RWPE2 (cell line): ENCODE measurements around the gene KCNJ1.

Experiments used
- ATAC-seq: fragments of 200-7000 bp; cut with Tn5 transposase; 3 replicates; pipeline ENCODE4 v1.9.1; 2021; ENCODE audit warnings: low read depth
- DNase-seq: peaks from one replicate; pipeline ENCODE4 v3.0.0-alpha.2; 2020; ENCODE audit warnings: low spot score
- H3K27ac ChIP-seq: fragments of 450-650 bp; 2 replicates; pipeline ENCODE4 v1.5.1; 2017; ENCODE audit warnings: mild to moderate bottlenecking; ENCODE audit not compliant: poor library complexity, severe bottlenecking
- H3K27me3 ChIP-seq: fragments of 250-450 bp; sonication (Bioruptor Pico); 2 replicates; pipeline ENCODE4 v1.5.1; 2021; ENCODE audit warnings: mild to moderate bottlenecking, moderate library complexity; ENCODE audit not compliant: insufficient read depth, poor library complexity, severe bottlenecking
- H3K36me3 ChIP-seq: fragments of 250-450 bp; sonication (Bioruptor Pico); 2 replicates; pipeline ENCODE4 v1.5.1; 2020; ENCODE audit warnings: low read depth, mild to moderate bottlenecking, moderate library complexity
- H3K4me1 ChIP-seq: fragments of 250-450 bp; sonication (Bioruptor Pico); 2 replicates; pipeline ENCODE4 v1.5.1; 2021; ENCODE audit warnings: mild to moderate bottlenecking, moderate library complexity; ENCODE audit not compliant: insufficient read depth, poor library complexity, severe bottlenecking
- H3K4me3 ChIP-seq: fragments of 250-450 bp; sonication (Bioruptor Pico); 2 replicates; pipeline ENCODE4 v1.5.1; 2021; ENCODE audit warnings: mild to moderate bottlenecking, moderate library complexity; ENCODE audit not compliant: severe bottlenecking
- H3K9me3 ChIP-seq: fragments of 250-450 bp; sonication (Bioruptor Pico); 2 replicates; pipeline ENCODE4 v1.5.1; 2021; ENCODE audit warnings: mild to moderate bottlenecking, moderate library complexity; ENCODE audit not compliant: severe bottlenecking
- TF ChIP-seq, protein P1 (sequence below): fragments of 450-650 bp; IDR thresholded peaks from one replicate; pipeline ENCODE4 v1.5.1; 2017; ENCODE audit warnings: mild to moderate bottlenecking, moderate library complexity; ENCODE audit not compliant: poor library complexity, severe bottlenecking

The KCNJ1 gene

GRCh38 chr11:128867277-128867676 lies at the start of gene KCNJ1:
Gene KCNJ1, minus strand, starts transcription at chr11:128867296. Its CDS starts 27,053 bp downstream, at chr11:128840243.
- Histone ChIP-seq H3K27ac (no peak within 1 kb of the TSS), H3K9me3 (no peaks in the 10 kb centered on the region), H3K27me3 (no peaks in the 10 kb centered on the region), H3K4me1 (peaks cover 12% of the 10 kb centered on the region), H3K4me3 (no peak within 1 kb of the TSS), H3K36me3 (no peaks in the 10 kb centered on the region)
- TF ChIP-seq, protein P1, sequence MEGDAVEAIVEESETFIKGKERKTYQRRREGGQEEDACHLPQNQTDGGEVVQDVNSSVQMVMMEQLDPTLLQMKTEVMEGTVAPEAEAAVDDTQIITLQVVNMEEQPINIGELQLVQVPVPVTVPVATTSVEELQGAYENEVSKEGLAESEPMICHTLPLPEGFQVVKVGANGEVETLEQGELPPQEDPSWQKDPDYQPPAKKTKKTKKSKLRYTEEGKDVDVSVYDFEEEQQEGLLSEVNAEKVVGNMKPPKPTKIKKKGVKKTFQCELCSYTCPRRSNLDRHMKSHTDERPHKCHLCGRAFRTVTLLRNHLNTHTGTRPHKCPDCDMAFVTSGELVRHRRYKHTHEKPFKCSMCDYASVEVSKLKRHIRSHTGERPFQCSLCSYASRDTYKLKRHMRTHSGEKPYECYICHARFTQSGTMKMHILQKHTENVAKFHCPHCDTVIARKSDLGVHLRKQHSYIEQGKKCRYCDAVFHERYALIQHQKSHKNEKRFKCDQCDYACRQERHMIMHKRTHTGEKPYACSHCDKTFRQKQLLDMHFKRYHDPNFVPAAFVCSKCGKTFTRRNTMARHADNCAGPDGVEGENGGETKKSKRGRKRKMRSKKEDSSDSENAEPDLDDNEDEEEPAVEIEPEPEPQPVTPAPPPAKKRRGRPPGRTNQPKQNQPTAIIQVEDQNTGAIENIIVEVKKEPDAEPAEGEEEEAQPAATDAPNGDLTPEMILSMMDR, result no peak
- no peak for ATAC-seq
- DNase-seq, result no peak

- H3K4me3 ChIP-seq, result no peak overlapping the region
- H3K27me3 ChIP-seq, result no peaks in the 10 kb centered on the region
- no peaks in the 10 kb centered on the region for H3K36me3 ChIP-seq
- H3K27ac ChIP-seq, result no peak overlapping the region
- ATAC-seq, result no peak
- no peaks in the 10 kb centered on the region for H3K9me3 ChIP-seq
- no peaks in the 10 kb centered on the region for H3K4me1 ChIP-seq
- TF ChIP-seq, protein P1, result no peak
- DNase-seq, result no peak
These were observed 49.6 kb upstream of the KCNJ1 start for GRCh38 chr11:128916681-128917080.

GRCh38 chr11:128916037-128916572 lies 49.0 kb upstream of the KCNJ1 start:
- Histone ChIP-seq H3K4me1 (no peaks in the 10 kb centered on the region), H3K36me3 (no peaks in the 10 kb centered on the region), H3K4me3 (no peak overlapping the region), H3K9me3 (no peaks in the 10 kb centered on the region), H3K27me3 (no peaks in the 10 kb centered on the region), H3K27ac (no peak overlapping the region)
- TF ChIP-seq, protein P1, result no peak
- no peak for ATAC-seq
- no peak for DNase-seq

DNA sequence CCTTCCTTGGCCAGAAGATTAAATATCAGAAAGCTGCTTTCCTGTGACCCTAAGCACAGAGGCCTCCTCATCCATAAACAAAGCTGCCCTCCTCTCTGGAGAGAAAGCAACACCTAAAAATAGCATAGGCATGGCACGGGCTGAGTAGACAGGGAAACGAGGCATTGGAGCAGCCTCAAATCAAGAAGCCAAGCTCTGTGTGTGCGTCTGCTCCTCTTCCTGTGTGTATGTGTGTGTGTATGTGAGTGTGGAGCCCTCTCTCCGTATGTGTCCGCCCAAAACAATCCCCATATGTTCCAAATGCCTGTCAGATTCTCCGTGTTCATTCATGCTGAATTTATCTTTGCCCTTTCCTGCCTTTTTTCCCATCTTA lies 48.0 kb upstream of the KCNJ1 start:
- Histone ChIP-seq H3K4me1 (no peaks in the 10 kb centered on the region), H3K27me3 (no peaks in the 10 kb centered on the region), H3K4me3 (no peak overlapping the region), H3K36me3 (no peaks in the 10 kb centered on the region), H3K27ac (no peak overlapping the region), H3K9me3 (no peaks in the 10 kb centered on the region)
- no peak for ATAC-seq
- no peak for DNase-seq
- TF ChIP-seq, protein P1, result no peak

DNA sequence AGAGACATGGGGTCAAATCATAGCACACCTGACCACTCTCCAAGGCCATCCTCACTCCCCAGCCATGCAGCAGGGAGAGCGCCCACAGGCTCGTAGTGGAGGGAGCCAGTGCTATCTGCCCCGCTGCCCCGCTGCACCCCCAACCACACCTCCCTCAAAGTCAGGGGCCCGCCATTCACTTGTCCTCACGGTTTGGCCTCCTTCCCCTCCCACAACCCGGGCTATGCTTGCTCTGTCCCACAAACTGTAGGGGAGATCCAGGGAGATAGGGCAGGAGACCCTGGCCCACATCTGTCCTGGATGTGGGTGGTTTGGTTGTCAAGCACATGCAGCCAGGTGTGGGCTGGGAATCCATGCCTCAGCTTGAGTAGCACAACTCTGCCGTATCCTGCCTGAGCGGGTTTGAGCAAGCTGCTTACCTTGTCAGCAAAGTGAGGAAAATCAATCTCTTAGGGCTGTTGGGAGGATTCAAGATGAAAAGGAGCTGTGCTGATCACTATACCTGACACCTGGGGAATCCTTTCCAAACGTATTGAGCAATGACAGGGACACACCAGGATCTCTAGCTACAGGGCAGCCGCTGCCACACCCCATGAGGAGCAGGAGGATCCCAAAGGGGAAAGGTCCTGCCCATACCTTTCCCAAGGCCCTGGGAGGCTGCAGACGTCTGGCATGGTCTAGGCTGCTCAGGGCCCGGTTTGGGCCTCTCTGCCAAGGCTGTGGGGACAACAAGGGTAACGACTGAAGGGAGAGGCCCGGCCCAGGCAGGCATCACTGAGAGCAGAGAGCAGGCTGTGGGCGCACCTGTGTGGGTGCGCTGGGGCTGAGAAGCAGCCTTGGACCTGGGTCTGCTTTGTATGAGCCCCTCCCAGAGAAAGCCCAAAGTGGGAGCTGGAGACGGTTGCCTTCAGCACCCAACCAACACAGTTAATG lies 47.4 kb upstream of the KCNJ1 start:
- DNase-seq (no peak), ATAC-seq (no peak)
- H3K27me3 ChIP-seq, result no peaks in the 10 kb centered on the region
- H3K4me3 ChIP-seq, result no peak overlapping the region
- H3K4me1 ChIP-seq, result peaks cover 3% of the 10 kb centered on the region
- H3K27ac ChIP-seq, result no peak overlapping the region
- H3K36me3 ChIP-seq, result no peaks in the 10 kb centered on the region
- no peaks in the 10 kb centered on the region for H3K9me3 ChIP-seq
- TF ChIP-seq, protein P1, result no peak
